OCI-LY7 (cell line): ENCODE measurements around the gene PRR12. TPM values are rescaled to one million over a fixed set of nuclear protein-coding genes. Genes with fewer than 3 reads are reported as not detected.

ENCODE experiments used
- BruUV-seq: library from RNA; stranded (reverse); fragments of 400-500 nt; replicated peaks from 2 replicates; lab custom pipeline; 2021; lab: Mats Ljungman, UMichigan
- CTCF ChIA-PET: fragments of 300-600 bp; sonication (Branson Sonifier 250); formaldehyde crosslinking; loops from one replicate; lab custom pipeline; 2022; ENCODE audit warnings: antibody characterized with exemption; ENCODE audit not compliant: unreplicated experiment; lab: Charles Lee
- POLR2A ChIA-PET: fragments of 300-600 bp; sonication (Branson Sonifier 250); formaldehyde crosslinking; loops from one replicate; lab custom pipeline; 2022; ENCODE audit warnings: antibody characterized with exemption; lab: Charles Lee
- DNase-seq: peaks from one replicate; pipeline ENCODE4 v3.0.0-alpha.2; 2015; ENCODE audit warnings: low spot score
- H2AFZ ChIP-seq: fragments of 200-600 bp; sonication (generic), shearing (Covaris generic); 2 replicates; pipeline ENCODE4 v1.6.1; 2014; ENCODE audit warnings: mild to moderate bottlenecking, antibody characterized with exemption, low read length, moderate library complexity
- H3K27ac ChIP-seq: fragments of 200-600 bp; sonication (generic); 2 replicates; pipeline ENCODE4 v1.5.1; 2014; ENCODE audit warnings: mixed run types, low read depth, mild to moderate bottlenecking, moderate library complexity, low read length, inconsistent platforms; ENCODE audit not compliant: poor library complexity, severe bottlenecking
- H3K36me3 ChIP-seq: fragments of 200-600 bp; sonication (generic); 2 replicates; pipeline ENCODE4 v1.6.1; 2014; ENCODE audit warnings: mild to moderate bottlenecking, antibody characterized with exemption, low read length, moderate library complexity, mixed read lengths; ENCODE audit not compliant: insufficient read depth
- H3K4me1 ChIP-seq: fragments of 200-600 bp; sonication (generic); 2 replicates; pipeline ENCODE4 v1.5.1; 2014; ENCODE audit warnings: mild to moderate bottlenecking, low read length; ENCODE audit not compliant: insufficient read depth, poor library complexity, severe bottlenecking
- H3K4me2 ChIP-seq: fragments of 200-600 bp; sonication (generic); 2 replicates; pipeline ENCODE4 v1.6.1; 2014; ENCODE audit warnings: mild to moderate bottlenecking, low read length
- H3K4me3 ChIP-seq: fragments of 200-600 bp; sonication (generic); 2 replicates; pipeline ENCODE4 v1.5.1; 2014; ENCODE audit warnings: mild to moderate bottlenecking, low read depth, low read length; ENCODE audit not compliant: poor library complexity, severe bottlenecking
- H3K79me2 ChIP-seq: fragments of 200-600 bp; sonication (generic); 2 replicates; pipeline ENCODE4 v1.6.1; 2016; ENCODE audit warnings: low read depth, mild to moderate bottlenecking, low read length, moderate library complexity, mixed read lengths; ENCODE audit not compliant: insufficient read depth
- H3K9me2 ChIP-seq: fragments of 200-600 bp; sonication (generic); 2 replicates; pipeline ENCODE4 v1.6.1; 2016; ENCODE audit warnings: mild to moderate bottlenecking, low read length, mixed read lengths; ENCODE audit not compliant: insufficient read depth
- H3K9me3 ChIP-seq: fragments of 200-600 bp; sonication (generic); 2 replicates; pipeline ENCODE4 v1.6.1; 2014; ENCODE audit warnings: mild to moderate bottlenecking, mixed run types, low read length, mixed read lengths
- H4K20me1 ChIP-seq: fragments of 200-600 bp; sonication (generic); 2 replicates; pipeline ENCODE4 v1.6.1; 2014; ENCODE audit warnings: mild to moderate bottlenecking, antibody characterized with exemption, low read length, moderate library complexity, mixed read lengths; ENCODE audit not compliant: insufficient read depth
- CTCF ChIP-seq: fragments of 200-600 bp; sonication (generic); conservative IDR thresholded peaks from 2 replicates; pipeline ENCODE4 v1.5.1; 2014; ENCODE audit warnings: mild to moderate bottlenecking, antibody characterized with exemption, low read length, moderate library complexity, mixed read lengths
- EZH2phosphoT487 ChIP-seq: fragments of 200-600 bp; sonication (generic); IDR thresholded peaks from 2 replicates; pipeline ENCODE4 v1.6.1; 2018; ENCODE audit warnings: low read depth, borderline replicate concordance, mild to moderate bottlenecking, mixed run types, antibody characterized with exemption, low read length, moderate library complexity, mixed read lengths
- intact Hi-C: fragments of 100-400 bp; cut with micrococcal nuclease; formaldehyde crosslinking; loops from one replicate; pipeline ENCODE4 v1.10.0; 2022; ENCODE audit not compliant: unreplicated experiment
- total RNA-seq, 2 experiments: library from RNA; depleted of rRNA in 1 of 2; stranded (reverse); fragments of >200 nt in 1 of 2; shearing (Covaris generic) in 1 of 2; gene quantifications; 2 replicates each; pipeline ENCODE4 v1.2.3, GENCODE V29; 2014 to 2022

The PRR12 gene
- total RNA-seq, 2 experiments from 2014 or later: 6.5 to 32.8 TPM

GRCh38 chr19:49645995-49646394 lies 55.0 kb downstream of the PRR12 start:
- CTCF ChIA-PET: no interaction called here
- H3K4me2 ChIP-seq: no peak overlapping the region
- no TSS peak for BruUV-seq
- H3K9me3 ChIP-seq: no peaks in the 10 kb centered on the region
- intact Hi-C loops: no loop called here
- DNase-seq: no peak
- no peak for TF ChIP-seq CTCF
- H3K9me2 ChIP-seq: no peaks in the 10 kb centered on the region
- POLR2A ChIA-PET: no interaction called here
- peaks cover 14% of the 10 kb centered on the region for H3K4me1 ChIP-seq
- no peaks in the 10 kb centered on the region; the same call in 1 of the 2 replicates for H4K20me1 ChIP-seq
- H3K79me2 ChIP-seq: peaks cover 26% of the 10 kb centered on the region
- no peak overlapping the region for H3K4me3 ChIP-seq
- H2AFZ ChIP-seq: no peak overlapping the region
- H3K36me3 ChIP-seq: peaks cover 41% of the 10 kb centered on the region
- H3K27ac ChIP-seq: no peak overlapping the region

- H4K20me1 ChIP-seq: no peaks in the 10 kb centered on the region; the same call in 1 of the 2 replicates
- TF ChIP-seq CTCF (no peak), EZH2phosphoT487 (no peak)
- H3K4me1 ChIP-seq: peaks cover 14% of the 10 kb centered on the region
- DNase-seq: no peak
- H3K9me3 ChIP-seq: no peaks in the 10 kb centered on the region
- no peak overlapping the region for H3K4me2 ChIP-seq
- peaks cover 45% of the 10 kb centered on the region for H3K36me3 ChIP-seq
- no peak overlapping the region for H3K4me3 ChIP-seq
- no peak overlapping the region for H2AFZ ChIP-seq
- ChIA-PET CTCF (no interaction called here), POLR2A (no interaction called here)
- BruUV-seq: no TSS peak
- peaks cover 23% of the 10 kb centered on the region for H3K79me2 ChIP-seq
- H3K9me2 ChIP-seq: no peaks in the 10 kb centered on the region
- H3K27ac ChIP-seq: no peak overlapping the region
- intact Hi-C loops: no loop called here
Observed at GRCh38 chr19:49646586-49646985, 55.6 kb downstream of the PRR12 start.

DNA sequence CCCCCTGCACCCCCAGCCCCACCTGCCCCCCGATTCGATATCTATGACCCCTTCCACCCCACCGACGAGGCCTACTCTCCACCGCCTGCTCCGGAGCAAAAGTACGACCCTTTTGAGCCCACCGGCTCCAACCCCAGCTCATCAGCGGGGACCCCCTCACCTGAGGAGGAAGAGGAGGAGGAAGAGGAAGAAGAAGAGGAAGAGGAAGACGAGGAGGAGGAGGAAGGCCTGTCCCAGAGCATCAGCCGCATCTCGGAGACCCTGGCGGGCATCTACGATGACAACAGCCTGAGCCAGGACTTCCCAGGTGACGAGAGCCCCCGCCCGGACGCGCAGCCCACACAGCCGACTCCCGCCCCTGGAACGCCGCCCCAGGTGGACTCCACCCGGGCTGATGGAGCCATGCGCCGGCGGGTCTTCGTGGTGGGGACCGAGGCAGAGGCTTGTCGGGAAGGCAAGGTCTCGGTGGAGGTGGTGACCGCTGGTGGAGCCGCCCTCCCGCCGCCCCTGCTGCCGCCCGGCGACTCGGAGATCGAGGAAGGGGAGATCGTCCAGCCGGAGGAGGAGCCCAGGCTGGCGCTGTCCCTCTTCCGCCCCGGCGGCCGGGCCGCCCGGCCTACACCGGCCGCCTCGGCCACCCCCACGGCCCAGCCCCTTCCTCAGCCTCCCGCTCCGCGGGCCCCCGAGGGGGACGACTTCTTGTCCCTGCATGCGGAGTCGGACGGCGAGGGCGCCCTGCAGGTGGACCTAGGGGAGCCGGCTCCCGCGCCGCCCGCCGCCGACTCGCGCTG lies 60.2 kb downstream of the PRR12 start:
- ChIA-PET POLR2A (no interaction called here), CTCF (no interaction called here)
- Histone ChIP-seq H3K27ac (no peak overlapping the region), H4K20me1 (no peaks in the 10 kb centered on the region), H3K4me1 (no peaks in the 10 kb centered on the region), H3K79me2 (no peaks in the 10 kb centered on the region), H3K9me2 (no peaks in the 10 kb centered on the region), H3K36me3 (peaks cover 81% of the 10 kb centered on the region), H2AFZ (no peak overlapping the region), H3K4me3 (no peak overlapping the region), H3K4me2 (no peak overlapping the region), H3K9me3 (no peaks in the 10 kb centered on the region)
- DNase-seq: no peak
- no TSS peak for BruUV-seq
- intact Hi-C loops: no loop called here
- TF ChIP-seq EZH2phosphoT487 (no peak), CTCF (no peak)
